ENCODE measurements around the gene OR10P1.
A peak's percentile ranks its signal among the peaks of the same experiment; 100 is the strongest.
"Not testable (repeated sequence)": the region's sequence is repeated elsewhere in the genome, so short reads cannot be mapped to it uniquely, and the experiment has no call there.

The OR10P1 gene

GRCh38 chr12:55642267-55642666 is 5.6 kb downstream of the OR10P1 start:
- H3K36me3 ChIP-seq (replicated peaks; ENCODE audit: low read depth, low read length), result no peaks in the 10 kb centered on the region
- H3K27ac ChIP-seq (ENCODE audit: low read length), result peak overlapping the region; percentile 54
- TF ChIP-seq CTCF (IDR thresholded peaks at IDR 0.05; ENCODE audit: low read depth, low read length) (no peak), EZH2phosphoT487 (IDR thresholded peaks at IDR 0.05; ENCODE audit: low read depth) (no peak)
- no peak overlapping the region for H3K9ac ChIP-seq (ENCODE audit: low read length)
- peaks cover 8% of the 10 kb centered on the region; the same call in 1 of the 2 replicates for H3K27me3 ChIP-seq (ENCODE audit: low read depth, low read length)
- no peaks in the 10 kb centered on the region for H3K9me3 ChIP-seq (ENCODE audit: insufficient read depth, low read length)
- no peak overlapping the region for H2AFZ ChIP-seq (ENCODE audit: low read depth, low read length)
- peak overlapping the region; percentile 43; the same call in 1 of the 2 replicates for H3K4me3 ChIP-seq (ENCODE audit: low read length)
- no peaks in the 10 kb centered on the region for H4K20me1 ChIP-seq (ENCODE audit: insufficient read depth, low read length)
- peak overlapping the region; percentile 74 for H3K4me2 ChIP-seq (ENCODE audit: low read length)
- H3K79me2 ChIP-seq (ENCODE audit: low read length), result no peaks in the 10 kb centered on the region
- peaks cover 29% of the 10 kb centered on the region for H3K4me1 ChIP-seq (ENCODE audit: low read length)

- Histone ChIP-seq H3K9ac (ENCODE audit: low read length) (no peak overlapping the region), H3K27ac (ENCODE audit: low read length) (peak overlapping the region; percentile 54), H4K20me1 (ENCODE audit: insufficient read depth, low read length) (no peaks in the 10 kb centered on the region), H3K9me3 (ENCODE audit: insufficient read depth, low read length) (no peaks in the 10 kb centered on the region), H3K4me1 (ENCODE audit: low read length) (peaks cover 29% of the 10 kb centered on the region), H3K79me2 (ENCODE audit: low read length) (no peaks in the 10 kb centered on the region), H3K4me2 (ENCODE audit: low read length) (peak overlapping the region; percentile 74), H2AFZ (ENCODE audit: low read depth, low read length) (no peak overlapping the region), H3K36me3 (replicated peaks; ENCODE audit: low read depth, low read length) (no peaks in the 10 kb centered on the region), H3K4me3 (ENCODE audit: low read length) (peak overlapping the region; percentile 43; the same call in 1 of the 2 replicates), H3K27me3 (ENCODE audit: low read depth, low read length) (peaks cover 8% of the 10 kb centered on the region; the same call in 1 of the 2 replicates)
- no peak for TF ChIP-seq CTCF (IDR thresholded peaks at IDR 0.05; ENCODE audit: low read depth, low read length)
- no peak for TF ChIP-seq EZH2phosphoT487 (IDR thresholded peaks at IDR 0.05; ENCODE audit: low read depth)
Observed at GRCh38 chr12:55642669-55643068, 6.0 kb downstream of the OR10P1 start.

GRCh38 chr12:55644591-55644990 is 7.9 kb downstream of the OR10P1 start:
- no peak overlapping the region for H3K4me3 ChIP-seq (ENCODE audit: low read length)
- H3K27me3 ChIP-seq (ENCODE audit: low read depth, low read length), result no peaks in the 10 kb centered on the region
- H3K9ac ChIP-seq (ENCODE audit: low read length), result no peak overlapping the region
- no peak overlapping the region for H2AFZ ChIP-seq (ENCODE audit: low read depth, low read length)
- no peaks in the 10 kb centered on the region for H4K20me1 ChIP-seq (ENCODE audit: insufficient read depth, low read length)
- H3K9me3 ChIP-seq (ENCODE audit: insufficient read depth, low read length), result 0 out of 2 replicates have a peak, but pooled peaks cover 2% of the 10 kb centered on the region
- TF ChIP-seq CTCF (IDR thresholded peaks at IDR 0.05; ENCODE audit: low read depth, low read length) (no peak), EZH2phosphoT487 (IDR thresholded peaks at IDR 0.05; ENCODE audit: low read depth) (no peak)
- no peak overlapping the region for H3K27ac ChIP-seq (ENCODE audit: low read length)
- peaks cover 29% of the 10 kb centered on the region for H3K4me1 ChIP-seq (ENCODE audit: low read length)
- no peak overlapping the region for H3K4me2 ChIP-seq (ENCODE audit: low read length)
- no peaks in the 10 kb centered on the region for H3K36me3 ChIP-seq (replicated peaks; ENCODE audit: low read depth, low read length)
- H3K79me2 ChIP-seq (ENCODE audit: low read length), result no peaks in the 10 kb centered on the region

GRCh38 chr12:55647027-55647426 is 10.3 kb downstream of the OR10P1 start:
- Histone ChIP-seq H3K27me3 (ENCODE audit: low read depth, low read length) (no peaks in the 10 kb centered on the region), H4K20me1 (ENCODE audit: insufficient read depth, low read length) (no peaks in the 10 kb centered on the region), H3K27ac (ENCODE audit: low read length) (no peak overlapping the region), H3K4me2 (ENCODE audit: low read length) (no peak overlapping the region), H3K36me3 (replicated peaks; ENCODE audit: low read depth, low read length) (no peaks in the 10 kb centered on the region), H2AFZ (ENCODE audit: low read depth, low read length) (peak overlapping the region; percentile 83), H3K79me2 (ENCODE audit: low read length) (no peaks in the 10 kb centered on the region), H3K9ac (ENCODE audit: low read length) (peak overlapping the region; percentile 51; the same call in 1 of the 2 replicates), H3K4me1 (ENCODE audit: low read length) (peaks cover 40% of the 10 kb centered on the region), H3K9me3 (ENCODE audit: insufficient read depth, low read length) (peaks cover 12% of the 10 kb centered on the region), H3K4me3 (ENCODE audit: low read length) (no peak overlapping the region)
- TF ChIP-seq CTCF (IDR thresholded peaks at IDR 0.05; ENCODE audit: low read depth, low read length), result no peak

- not testable (repeated sequence) for H3K27me3 ChIP-seq (ENCODE audit: low read depth, low read length); H3K36me3 ChIP-seq (replicated peaks; ENCODE audit: low read depth, low read length); H3K9ac ChIP-seq (ENCODE audit: low read length); H3K4me2 ChIP-seq (ENCODE audit: low read length); H2AFZ ChIP-seq (ENCODE audit: low read depth, low read length); H3K4me3 ChIP-seq (ENCODE audit: low read length); H3K79me2 ChIP-seq (ENCODE audit: low read length); H4K20me1 ChIP-seq (ENCODE audit: insufficient read depth, low read length)
- Histone ChIP-seq H3K9me3 (ENCODE audit: insufficient read depth, low read length) (peaks cover 12% of the 10 kb centered on the region), H3K4me1 (ENCODE audit: low read length) (peaks cover 36% of the 10 kb centered on the region), H3K27ac (ENCODE audit: low read length) (peak overlapping the region; percentile 85)
Observed at GRCh38 chr12:55650620-55651298, 14.1 kb downstream of the OR10P1 start.
